Left renal cortex interstitium (tissue), 4 donors: ENCODE data around the gene AFTPH. TPM values are rescaled to one million over a fixed set of nuclear protein-coding genes. Genes with fewer than 3 reads are reported as not detected.

Source experiments
- DNase-seq, 4 donors: peaks; one replicate each; pipeline ENCODE4 v3.0.0-alpha.2; 2013; ENCODE audit warnings: low read depth in 4 of 4, low spot score in 2 of 4, missing footprints in 1 of 4
- polyA plus RNA-seq, 4 donors: library from polyadenylated mRNA; unstranded; fragments of 120-200 nt; gene quantifications; one replicate each; pipeline ENCODE4 v1.2.1, GENCODE V29; 2013; ENCODE audit not compliant: insufficient read length in 4 of 4

Gene AFTPH
- polyA plus RNA-seq, 4 donors, result 55.7 to 79.0 (median 69.2) TPM

DNA sequence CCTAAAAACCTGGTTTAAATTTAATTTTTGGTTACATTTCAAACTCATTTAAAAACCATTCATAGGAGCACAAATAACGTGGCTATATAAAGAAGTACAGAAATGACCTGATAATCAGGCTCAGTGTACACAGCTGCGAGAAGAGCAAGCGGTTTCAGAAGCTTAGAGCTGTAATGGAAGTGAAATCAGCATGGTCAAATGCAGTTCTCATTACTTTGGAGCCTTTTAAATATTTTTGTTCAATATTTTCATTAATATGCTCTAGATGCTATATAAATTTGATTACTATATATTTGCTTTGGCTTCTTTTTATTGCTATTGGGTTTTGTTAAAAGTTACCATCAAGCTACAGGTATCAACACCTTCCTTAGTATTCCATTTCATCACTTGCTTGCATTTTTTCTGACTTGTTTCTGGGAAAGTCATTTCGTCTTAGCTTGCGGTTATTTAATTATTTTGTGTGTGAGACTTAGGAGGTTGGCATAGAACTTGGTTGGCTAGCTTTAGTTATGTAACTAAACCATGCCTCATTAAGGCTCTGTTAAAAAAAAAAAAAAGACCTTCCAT is 58.7 kb downstream of the AFTPH start:
- no peak for DNase-seq

DNA sequence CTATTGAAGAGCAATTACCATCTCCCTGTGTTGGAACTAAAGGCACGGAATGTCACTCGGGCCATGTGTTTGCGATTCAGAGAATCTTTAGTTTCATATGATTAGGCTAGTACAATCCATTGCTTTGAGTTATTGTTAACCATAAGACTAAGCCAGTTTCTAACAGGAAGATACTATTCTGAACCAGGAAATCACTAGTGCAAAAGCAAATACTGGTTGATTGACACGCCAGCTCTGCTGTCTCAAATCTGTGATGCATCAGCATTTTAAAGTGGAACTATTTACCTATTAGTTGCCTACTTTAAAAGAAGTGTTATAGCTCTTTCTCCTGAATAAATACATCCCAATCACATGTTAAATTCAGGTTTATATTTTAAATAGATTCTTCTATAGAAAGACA is 61.9 kb downstream of the AFTPH start:
- no peak for DNase-seq

DNA sequence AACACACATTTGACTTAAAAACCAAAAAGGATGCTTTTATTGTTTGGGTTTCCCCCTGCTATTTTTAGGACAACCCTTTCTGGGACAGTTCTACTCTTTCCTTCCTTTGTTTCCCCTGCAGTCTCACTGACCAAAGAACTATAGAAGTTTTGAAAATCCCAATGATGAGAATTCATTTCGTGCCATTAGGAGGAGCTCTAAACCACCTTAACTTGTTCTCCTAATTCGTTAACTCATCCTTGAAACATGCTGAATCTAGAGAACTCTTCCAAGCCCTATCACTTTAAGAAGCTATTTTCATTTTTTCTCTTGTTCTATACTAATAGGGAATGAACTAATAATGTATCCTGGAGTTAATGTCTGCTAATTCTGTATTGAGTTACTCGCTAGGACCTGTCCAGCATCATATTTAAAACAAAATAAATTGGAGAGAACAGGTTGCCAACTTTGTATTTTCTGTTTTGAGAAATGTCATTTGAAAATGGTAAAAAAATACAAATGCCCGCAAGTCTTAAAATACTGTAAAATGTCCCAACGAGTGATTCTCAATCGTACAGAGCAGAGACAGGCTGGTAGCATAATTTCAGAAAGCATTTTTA is 62.9 kb downstream of the AFTPH start:
- DNase-seq, result no peak

DNA sequence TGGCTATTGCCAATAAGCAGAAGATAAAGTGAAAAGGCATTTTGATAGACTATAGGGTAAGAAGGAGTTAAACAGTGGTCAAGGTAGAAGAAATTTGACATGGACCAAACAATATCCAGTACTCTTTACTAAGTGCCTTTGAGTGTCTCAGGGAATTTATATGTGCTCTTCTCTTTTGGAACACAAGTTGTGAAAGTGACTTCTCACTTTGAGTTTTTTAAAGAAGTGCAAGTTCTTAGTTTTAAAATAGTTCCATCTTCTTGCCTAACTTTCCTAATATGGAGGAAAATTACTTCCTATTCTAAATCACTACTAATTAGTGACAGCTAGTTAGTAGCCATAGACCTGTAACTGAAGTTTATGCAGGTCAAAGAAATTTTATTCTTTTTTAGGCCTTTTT is 63.4 kb downstream of the AFTPH start:
- DNase-seq, result no peak

DNA sequence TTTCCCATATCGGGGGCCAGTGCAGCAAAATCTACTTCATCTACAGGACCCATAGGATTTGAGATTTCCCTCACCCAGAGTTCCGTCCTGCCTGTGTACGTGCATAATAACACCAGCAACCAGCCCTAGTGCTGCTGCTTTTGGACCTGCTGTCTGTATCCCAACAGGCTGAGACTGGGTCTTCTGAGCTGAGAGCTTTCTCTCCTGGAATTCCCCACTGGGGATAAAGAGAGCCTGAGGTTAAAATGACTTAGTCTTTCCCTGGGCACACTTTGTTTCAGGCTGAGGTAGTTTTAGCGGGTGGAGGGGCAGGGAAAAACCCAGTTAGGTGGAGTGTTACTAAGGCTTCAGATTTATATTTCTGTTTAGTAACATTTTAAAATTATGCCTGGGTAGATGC is 67.1 kb downstream of the AFTPH start:
- no peak for DNase-seq

DNA sequence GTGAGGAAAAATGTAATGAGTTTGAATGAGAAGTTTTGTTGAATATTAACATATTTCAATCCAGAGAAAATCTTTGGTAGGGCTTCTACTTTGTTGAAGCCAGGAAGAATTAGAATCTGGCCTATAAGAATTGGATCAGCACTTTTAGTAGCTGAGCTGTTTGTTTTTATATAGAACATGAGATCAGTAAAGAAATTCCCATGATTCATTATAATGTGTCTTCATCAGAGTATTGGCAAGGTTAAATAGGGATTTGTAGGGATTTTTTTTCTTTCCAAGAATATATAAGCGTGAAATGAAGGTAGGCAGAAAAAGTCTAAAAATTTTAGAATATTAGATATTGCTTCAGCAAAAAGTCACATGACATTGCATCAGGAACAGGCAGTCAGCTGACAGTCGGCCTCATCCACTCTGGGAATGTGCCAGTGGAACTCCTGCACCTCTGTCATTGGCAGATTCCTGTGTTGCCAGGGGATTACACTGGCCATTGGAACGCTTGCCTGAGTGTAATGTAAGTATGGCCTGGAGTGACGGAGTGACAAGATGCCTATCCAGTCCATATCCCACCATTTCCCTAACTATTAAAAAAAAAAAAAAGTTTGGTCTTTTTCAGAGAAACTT is 69.0 kb downstream of the AFTPH start:
- no peak for DNase-seq

DNA sequence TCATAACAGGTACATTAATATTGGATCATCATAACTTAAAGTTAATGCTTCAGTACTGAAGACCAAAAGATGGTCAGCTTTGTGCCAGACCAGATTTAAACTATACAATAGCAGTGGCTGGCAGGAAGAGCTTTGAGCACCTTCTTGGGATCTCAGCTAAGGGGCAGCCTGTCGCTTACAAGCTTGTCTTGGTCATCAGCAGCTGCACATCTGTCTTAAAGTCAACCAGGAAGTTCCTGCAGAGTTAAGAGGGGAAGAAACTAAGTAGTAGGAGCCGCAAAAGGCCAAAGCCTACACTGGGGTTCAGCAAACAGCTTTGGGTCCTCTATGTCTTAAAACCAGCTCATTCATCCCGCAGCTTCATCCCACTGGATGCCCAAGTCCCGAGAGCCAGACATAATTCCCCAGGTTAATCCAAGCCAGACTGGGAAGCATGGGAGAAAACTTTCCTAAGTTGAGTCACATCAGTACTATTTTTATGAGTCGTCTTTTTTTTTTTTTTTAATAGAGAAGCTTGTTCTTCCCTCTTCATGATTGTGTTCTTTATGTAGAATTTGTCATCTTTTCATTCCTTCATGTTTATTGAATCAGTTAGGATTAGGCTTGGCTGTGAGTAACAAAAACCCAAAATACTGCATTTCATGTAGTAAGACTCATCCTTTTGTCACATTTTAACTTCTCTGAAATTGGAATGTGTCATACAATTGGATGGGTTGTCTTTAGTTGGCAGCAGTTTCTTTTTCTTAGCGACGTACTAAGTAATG is 70.3 kb downstream of the AFTPH start:
- no peak for DNase-seq

DNA sequence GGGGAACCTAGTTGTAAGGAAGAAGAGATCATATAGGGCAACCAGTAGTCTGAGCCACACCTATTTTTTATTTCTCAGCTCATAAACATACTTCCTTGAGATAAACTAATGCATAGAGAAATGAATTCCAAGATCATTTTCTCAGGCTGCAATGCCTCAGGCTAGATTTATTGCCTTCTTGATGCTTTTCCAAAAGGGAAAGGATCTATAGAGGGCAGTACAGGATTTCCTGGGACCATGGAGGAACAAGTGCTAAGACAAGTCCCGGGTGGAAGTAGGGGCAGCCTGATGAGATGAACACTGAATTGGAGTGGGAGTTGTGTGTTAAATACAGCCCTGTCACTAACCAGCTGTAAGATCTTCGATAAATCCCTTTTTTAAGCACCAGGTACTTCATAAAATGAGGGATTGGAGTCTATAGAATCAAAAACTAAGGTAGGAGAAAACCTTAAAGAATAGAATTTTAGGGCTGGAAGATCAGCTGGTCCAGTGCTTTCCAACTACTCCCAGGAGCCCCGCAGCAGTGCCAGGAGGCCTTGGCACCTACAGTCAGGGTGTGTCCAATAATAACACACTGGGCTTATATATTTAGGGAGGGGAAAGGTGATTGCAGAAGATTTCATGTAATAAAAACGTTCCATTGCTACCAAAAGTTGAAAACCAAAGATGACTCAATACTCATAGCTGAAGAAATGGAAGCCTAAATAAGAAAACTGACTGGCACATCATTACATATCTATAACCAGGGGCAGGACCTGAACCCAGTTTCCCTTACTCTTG is 71.5 kb downstream of the AFTPH start:
- DNase-seq, result no peak

DNA sequence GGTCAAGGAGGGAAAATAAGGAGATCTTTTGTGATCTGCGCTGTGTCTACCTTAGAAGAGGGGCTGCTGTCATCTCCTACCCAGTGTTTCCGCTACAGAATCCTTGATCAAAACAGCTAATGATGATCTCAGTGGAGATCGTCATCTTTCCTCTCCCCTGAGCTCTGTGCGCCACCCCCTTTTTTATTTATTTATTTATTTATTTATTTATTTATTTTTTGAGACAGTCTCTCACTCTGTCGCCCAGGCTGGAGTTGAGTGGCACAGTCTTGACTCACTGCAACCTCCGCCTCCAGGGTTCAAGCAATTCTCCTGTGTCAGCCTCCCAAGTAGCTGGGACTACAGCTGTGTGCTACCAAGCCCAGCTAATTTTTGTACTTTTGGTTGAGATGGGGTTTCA is 74.1 kb downstream of the AFTPH start:
- DNase-seq, result no peak

DNA sequence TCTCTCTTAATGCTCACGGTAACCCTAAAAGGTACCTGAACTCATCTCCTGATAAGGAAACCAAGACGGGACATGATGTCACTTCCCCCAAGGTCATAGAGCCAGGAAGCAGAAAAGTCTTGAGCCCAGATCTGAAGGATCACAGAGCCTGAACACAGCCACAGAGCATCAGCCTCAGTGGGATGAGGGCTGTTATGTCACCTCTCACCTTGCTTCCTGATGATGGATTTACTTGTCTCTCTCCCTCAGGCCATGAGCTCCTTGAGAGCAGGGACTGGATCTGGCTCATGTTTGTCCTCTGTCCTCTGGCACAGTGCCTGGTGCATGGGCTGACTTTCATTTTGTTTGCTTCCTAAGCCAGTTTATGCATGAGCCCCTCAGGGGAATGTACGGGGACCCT is 75.3 kb downstream of the AFTPH start:
- no peak for DNase-seq

DNA sequence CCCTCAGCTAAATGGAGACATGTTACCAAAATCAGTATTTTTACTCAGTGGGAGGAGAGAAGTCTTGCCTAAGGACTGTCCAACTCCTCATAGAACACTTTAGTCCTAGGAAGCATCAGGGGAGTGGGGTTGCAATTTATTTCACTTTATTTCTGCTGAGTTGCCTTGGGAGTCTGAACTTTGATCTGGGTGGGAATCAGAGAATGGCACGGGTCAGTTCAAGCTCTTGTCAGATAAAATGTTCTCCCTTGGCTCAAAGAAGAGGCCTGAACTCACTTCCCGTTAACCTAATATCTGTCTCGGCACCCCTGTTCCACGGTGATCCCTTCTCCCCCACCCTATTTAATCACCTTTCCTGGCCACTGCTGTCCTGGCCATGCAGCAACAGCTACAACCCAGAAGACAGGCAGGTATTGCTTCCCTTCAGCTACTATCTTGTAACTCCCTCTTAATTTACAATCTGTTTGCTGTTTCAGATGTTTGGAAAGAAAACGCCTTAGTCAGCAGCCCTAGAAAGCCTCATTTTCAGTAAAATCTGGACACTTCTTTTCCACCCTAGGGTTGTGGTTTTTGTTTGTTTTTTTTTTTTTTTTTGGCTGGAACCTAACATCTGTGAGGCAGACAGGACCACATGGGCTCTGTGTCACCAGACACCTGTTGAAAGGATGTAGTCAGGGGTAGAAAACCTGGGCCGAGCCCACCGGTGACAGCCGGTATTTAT is 77.1 kb downstream of the AFTPH start:
- DNase-seq, result no peak

DNA sequence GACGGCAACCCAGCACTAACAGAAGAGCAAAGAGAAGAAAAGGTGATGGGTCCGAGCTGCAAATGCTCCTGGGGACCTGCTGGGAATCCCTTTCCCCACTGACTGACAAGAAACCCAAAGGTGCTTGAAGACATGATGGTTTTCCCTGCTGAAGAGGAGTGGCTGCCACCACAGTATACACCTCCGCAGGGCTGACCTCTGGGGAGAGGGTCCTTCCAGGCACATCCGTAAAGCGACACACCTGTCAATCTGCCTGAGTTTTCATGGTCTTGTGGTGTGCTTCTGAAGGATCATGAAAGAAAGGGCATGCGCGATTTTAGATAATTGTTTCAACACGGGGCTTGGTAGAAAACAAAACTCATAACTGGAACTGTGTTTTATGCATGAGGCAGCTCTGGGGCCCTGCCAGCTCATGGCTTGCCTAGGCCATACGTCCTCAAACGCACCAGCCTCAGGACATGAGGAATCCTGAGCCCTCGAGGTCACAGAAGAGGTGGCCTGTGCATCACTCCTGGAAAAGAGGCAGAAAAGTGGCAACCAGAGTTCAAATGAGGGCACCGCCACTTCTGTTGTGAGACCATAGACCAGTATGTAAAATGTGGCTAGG is 77.8 kb downstream of the AFTPH start:
- DNase-seq, result no peak

DNA sequence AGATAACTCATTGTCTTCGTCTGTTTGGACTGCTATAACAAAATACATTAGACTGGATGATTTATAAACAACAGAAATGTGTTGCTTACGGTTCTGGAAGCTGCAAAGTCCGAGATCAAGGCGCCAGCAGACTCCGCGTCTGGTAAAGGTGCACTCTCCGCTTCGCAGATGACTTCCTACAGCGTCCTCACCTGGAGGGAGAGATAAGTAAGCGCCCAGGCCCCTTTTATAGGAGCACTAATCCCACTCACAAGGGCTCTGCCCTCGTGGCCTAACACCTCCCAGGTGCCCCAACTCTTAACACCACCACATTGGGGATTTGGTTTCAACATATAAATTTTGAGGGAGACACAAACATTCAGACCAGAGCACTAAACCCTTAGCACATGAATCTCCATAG is 78.3 kb downstream of the AFTPH start:
- no peak for DNase-seq

DNA sequence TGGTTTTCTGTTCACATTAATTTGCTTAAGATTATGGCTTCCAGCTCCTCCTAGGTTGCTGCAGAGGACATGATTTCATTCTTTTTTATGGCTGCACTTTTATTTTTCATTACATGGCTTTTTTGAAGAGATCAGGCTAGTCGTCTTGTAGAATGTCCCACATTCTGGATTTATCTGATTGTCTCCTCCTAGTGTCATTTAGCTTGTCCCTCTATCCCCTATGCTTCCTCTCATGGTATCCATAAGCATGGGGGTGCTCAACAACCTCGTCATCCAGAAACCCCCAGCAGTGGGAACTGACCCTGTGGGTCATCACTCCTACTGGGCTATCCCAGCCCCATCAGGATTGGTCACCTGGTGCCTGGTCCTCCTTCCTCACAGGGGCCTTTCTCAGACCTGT is 80.0 kb downstream of the AFTPH start:
- no peak for DNase-seq

DNA sequence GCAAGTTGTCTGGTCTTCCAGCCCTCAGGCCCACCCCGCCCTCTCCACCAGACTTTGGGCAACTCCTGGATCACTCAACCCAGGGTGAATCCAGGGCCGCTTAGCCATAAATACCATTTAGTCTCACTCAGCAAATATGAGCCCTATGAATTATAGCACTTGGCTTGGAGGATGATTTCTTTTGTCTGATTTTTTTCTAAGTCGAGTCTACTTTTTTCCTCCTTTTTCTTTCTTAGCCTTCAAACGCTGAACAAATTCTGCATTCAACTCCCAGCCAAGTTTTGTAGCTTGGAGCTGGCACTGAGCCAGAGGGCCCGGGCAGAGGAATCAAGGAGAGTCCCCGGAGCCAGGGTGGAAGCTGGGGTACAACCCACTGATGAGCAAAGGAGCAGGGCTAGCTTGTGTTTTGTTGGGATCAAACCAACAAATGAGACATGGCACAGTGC is 80.9 kb downstream of the AFTPH start:
- DNase-seq, result no peak

DNA sequence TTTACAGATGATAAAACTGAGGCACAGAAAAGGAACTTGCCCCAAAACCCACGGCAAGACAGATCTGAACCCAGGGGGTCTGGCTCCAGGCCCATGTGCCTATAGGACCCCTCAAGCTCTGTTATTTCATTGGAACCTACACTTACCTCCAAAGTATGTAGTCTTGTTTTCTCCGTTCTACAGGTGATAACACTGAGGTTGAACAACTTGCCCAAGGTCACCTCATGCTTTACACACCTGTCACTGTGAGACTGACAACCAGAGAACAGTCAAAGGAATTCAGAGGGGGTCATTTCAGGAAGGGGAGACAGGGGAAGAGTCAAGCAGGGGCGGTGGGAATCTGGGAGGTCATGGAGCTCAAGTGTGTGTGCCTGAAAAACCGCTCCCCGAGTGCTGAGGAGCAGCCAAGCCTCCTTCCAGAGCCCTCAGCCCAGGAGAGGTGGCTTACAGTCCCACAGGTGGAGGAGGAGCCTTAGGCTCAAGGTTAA is 81.9 kb downstream of the AFTPH start:
- DNase-seq, result no peak

DNA sequence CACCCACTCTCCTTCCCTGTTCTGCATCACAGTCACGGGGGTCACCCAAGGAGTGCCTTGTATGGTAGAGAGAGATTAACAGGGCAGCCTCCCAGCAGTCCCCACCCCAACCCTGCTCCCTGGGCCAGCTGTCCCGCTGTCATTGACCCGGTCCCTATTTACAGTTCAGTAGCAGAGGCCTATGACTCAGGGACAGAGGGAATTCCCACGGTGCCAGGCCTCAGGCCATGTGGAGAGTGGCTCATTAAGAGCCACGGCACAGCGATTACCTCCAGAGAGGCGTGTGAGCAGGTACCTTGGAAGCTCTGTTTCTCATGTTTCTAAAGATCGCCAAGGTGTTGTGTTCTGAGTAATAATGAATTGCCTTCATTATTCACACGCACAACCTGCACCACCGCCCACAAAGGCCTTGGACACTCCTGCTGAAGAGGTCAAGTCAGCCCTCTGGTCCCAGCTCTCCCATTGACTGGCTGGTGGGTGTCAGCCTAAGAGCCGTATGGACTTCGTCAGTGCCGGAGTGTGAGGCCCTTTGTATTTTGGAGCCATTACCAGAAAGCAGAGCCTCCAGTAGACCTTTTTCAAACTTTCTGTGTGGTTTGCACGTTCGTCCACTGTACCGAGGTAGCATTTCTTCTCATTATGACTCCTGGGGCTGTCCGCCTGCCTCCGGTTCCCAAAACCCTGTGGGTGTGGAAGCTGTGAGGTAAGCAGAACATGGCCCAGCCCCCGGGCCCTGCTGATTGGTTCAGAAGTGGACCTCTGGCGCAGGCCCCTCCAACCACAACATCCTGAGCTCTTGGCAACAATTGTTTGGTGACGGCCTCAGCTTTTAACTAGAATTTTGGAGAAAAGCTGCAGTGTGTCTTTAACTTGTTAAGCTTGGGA is 82.6 kb downstream of the AFTPH start:
- no peak for DNase-seq

DNA sequence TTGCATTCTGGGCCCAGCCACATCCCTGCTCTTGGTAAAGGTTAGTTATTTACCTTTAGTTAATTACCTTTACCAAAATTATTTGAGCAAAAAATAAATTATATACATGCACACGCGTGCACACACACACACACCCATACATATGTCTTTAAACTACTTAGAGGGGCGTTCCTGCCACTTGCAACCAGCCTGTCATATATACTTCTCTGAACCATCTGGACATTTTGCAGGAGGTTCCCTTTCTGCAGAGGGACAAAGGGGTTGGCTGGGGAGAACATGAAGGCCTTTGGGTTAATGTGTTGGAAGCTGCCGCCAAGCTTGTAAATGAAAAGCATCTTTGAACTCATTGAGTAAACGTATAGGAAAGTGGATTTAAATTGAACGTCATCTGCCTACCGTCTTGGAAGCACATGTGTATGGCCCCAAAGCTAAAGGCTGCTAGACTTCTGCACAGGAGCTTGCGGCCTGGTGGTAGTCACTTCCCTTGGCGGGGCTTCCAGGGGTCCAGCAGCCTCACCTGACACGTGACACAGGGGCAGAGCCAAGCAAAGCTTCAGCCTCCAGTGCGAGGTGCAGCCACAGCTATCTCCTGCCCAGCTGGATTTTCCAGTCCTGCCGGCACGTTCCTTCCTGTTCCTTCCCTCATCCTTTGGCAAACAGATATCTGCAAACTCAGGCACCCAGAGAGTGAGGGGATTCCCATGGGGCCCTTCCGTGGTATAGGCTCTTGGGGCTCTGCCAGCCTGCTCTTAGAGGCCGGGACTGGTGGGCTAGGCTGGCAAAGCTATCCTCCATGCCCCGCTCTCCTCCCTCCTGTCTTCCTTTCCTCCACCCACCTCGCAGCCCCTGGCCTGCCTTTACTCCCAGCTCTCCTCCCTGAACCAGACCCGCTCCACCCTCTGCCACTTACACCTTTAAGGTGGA is 83.5 kb downstream of the AFTPH start:
- no peak for DNase-seq
